ENCODE data around the gene TXNDC2. TPM values are rescaled to one million over a fixed set of nuclear protein-coding genes. Genes with fewer than 3 reads are reported as not detected.

TXNDC2 gene
- total RNA-seq (2022; extraction: Qiagen RNA extraction), result 0.07 to 0.14 TPM (median 0.12 TPM) in 5 replicates

GRCh38 chr18:9885170-9886004 is at the start of gene TXNDC2:
TSS of gene TXNDC2 (plus strand) at chr18:9885973. CDS start at chr18:9886681, 708 bp downstream.

GRCh38 chr18:9913526-9914333 is 28.0 kb downstream of the TXNDC2 start, which contains the start of gene VAPA:
TSS of gene VAPA (plus strand) at chr18:9914016. CDS start at chr18:9914257, 241 bp downstream.

Other genes with a start within 250 kb of the TXNDC2 start
- gene RAB31, start 177.7 kb upstream of the TXNDC2 start, total RNA-seq (2022; extraction: Qiagen RNA extraction), result 17.3 to 28.0 TPM (median 20.5 TPM) in 5 replicates
- gene VAPA, start 28.0 kb downstream of the TXNDC2 start, total RNA-seq (2022; extraction: Qiagen RNA extraction), result 146 to 184 TPM (median 168 TPM) in 5 replicates